ENCODE results near the gene DPP6. TPM values are rescaled to one million over a fixed set of nuclear protein-coding genes. Genes with fewer than 3 reads are reported as not detected.

DPP6 gene
- total and polyA plus RNA-seq, 8 donors, result 1.0 to 11.2 (median 2.6) TPM

DNA sequence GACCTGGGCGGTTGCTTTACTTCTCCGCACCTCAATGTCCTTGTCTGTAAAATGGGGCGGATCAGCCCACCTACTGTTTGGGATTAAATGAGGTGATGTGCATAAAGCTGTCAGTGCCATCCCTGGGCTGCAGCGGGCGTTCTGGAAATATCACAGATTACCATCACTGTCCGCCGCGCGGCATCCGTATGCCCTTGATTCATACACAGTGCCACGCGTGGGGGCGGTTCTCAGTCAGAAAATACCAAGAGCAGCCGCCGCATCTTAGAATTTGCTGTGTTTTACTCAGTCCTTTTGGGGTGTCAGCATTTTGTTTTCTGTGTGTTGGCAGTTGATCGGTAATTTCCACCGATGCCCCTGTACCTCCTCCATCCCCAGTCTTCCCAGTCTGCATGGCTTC is 338.8 kb downstream of the DPP6 start:
- TF ChIP-seq, protein P1, sequence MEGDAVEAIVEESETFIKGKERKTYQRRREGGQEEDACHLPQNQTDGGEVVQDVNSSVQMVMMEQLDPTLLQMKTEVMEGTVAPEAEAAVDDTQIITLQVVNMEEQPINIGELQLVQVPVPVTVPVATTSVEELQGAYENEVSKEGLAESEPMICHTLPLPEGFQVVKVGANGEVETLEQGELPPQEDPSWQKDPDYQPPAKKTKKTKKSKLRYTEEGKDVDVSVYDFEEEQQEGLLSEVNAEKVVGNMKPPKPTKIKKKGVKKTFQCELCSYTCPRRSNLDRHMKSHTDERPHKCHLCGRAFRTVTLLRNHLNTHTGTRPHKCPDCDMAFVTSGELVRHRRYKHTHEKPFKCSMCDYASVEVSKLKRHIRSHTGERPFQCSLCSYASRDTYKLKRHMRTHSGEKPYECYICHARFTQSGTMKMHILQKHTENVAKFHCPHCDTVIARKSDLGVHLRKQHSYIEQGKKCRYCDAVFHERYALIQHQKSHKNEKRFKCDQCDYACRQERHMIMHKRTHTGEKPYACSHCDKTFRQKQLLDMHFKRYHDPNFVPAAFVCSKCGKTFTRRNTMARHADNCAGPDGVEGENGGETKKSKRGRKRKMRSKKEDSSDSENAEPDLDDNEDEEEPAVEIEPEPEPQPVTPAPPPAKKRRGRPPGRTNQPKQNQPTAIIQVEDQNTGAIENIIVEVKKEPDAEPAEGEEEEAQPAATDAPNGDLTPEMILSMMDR (IDR thresholded peaks at IDR 0.05), result no peak
- intact Hi-C loops (cut with DNase I), result no loop called here
- H3K4me3 ChIP-seq, result no peak overlapping the region
- DNase-seq (no peak), ATAC-seq (no peak), FAIRE-seq (no peak)
- WGBS, 2 donors, result 92 to 96% methylated on average over 17 of the region's 17 CpGs
- no peaks in the 10 kb centered on the region for H3K9me3 ChIP-seq
- H3K4me1 ChIP-seq, result no peaks in the 10 kb centered on the region
- H3K36me3 ChIP-seq, result no peaks in the 10 kb centered on the region
- H3K27me3 ChIP-seq, result no peaks in the 10 kb centered on the region
- H3K27ac ChIP-seq, result no peak overlapping the region

DNA sequence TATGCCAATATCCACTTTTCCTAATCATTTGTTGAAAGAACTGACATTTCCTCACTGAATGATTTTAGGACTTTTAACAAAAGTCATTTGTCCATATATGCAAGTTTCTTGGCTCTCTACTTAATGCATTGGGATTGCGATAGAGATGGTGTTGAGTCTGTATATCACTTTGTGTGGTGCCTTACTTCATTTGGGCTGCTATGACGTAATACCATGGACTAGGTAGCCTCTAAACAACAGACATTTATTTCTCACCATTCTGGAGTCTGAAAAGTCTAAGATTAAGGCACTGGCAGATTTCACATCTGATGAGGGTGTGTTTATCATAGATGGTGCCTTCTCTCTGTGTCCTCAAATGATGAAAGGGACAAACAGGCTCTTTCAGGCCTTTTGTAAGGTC is 342.6 kb downstream of the DPP6 start:
- no peak for ATAC-seq
- Histone ChIP-seq H3K9me3 (no peaks in the 10 kb centered on the region), H3K27ac (no peak overlapping the region), H3K36me3 (no peaks in the 10 kb centered on the region), H3K4me3 (no peak overlapping the region), H3K4me1 (no peaks in the 10 kb centered on the region), H3K27me3 (no peaks in the 10 kb centered on the region)
- TF ChIP-seq, protein P1 (IDR thresholded peaks at IDR 0.05), result no peak
- no peak for FAIRE-seq
- WGBS, 2 donors, result 72 to 86% methylated on average over 2 of the region's 2 CpGs
- DNase-seq, result no peak
- intact Hi-C loops (cut with DNase I), result no loop called here

DNA sequence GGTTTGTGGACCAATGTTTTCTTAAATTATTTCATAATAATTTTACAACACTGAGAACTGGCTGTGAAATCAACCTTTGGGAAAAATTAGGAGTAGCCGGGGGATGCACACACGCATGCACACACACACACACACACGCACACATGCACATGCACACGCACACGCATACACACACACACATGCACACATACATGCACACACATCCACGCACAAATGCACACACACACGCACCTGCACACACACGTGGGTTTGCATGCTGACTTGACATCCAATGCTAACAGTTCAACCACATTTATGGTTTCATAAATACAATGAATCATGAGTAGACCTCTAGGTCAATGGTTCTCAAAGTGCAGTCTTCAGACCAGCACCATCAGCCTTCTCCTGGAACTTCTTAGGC is 354.1 kb downstream of the DPP6 start:
- ATAC-seq (no peak), DNase-seq (no peak), FAIRE-seq (no peak)
- no peak overlapping the region for H3K27ac ChIP-seq
- H3K4me3 ChIP-seq, result no peak overlapping the region
- 71 to 80% methylated on average over 8 of the region's 8 CpGs for WGBS, 2 donors
- no peaks in the 10 kb centered on the region for H3K27me3 ChIP-seq
- H3K36me3 ChIP-seq, result no peaks in the 10 kb centered on the region
- H3K9me3 ChIP-seq, result no peaks in the 10 kb centered on the region
- intact Hi-C loops (cut with DNase I), result no loop called here
- no peaks in the 10 kb centered on the region for H3K4me1 ChIP-seq
- TF ChIP-seq, protein P1 (IDR thresholded peaks at IDR 0.05), result no peak

DNA sequence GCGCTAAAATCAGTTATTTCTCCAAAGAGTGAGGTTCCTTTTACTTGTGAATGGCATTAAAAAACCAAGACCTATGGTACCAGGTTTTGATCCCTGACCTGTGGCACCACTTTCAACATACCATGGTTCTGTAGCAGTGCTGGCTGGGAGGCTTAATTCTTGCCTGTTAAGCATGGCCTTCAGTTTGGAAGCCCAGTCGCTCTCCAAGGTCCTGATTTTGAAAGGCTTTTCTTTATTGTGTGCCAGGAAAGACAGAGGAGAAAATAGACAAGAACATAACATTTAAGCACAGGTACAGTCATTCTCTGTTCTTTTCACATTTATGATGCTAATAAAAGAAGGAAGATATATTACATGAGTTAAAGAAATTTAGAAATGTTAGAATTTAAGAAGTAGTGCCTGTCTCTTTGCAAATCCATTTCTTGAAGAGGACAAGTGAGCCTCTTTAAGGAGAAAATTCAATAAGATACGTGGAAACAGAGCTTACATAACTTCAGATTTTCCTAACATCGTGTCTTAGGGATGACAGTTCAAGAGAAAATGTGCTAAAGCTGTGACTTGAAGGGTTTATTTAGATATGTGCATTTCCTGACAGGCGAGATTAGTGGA is 357.6 kb downstream of the DPP6 start:
- FAIRE-seq, result no peak
- 44 to 47% methylated on average over 5 of the region's 5 CpGs for WGBS, 2 donors

DNA sequence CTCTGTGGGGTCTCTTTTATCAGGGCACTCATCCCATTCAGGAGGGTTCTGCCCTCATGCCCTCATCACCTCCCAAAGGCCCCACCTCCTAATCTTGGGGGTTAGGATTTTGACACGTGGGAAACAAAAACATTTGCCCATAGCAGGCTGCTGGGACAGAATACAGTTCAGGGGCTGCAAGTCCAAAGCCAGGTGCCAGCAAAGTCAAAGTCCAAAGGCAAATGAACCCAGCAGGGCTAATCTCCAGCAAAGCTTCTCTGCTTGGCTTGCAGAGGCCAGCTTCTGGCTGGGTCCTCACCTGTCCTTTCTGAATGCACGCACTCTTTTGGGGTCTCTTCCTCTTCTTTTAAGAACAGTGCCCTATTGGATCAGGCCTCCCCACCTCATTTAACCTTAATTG is 359.9 kb downstream of the DPP6 start:
- intact Hi-C loops (cut with DNase I), result no loop called here
- ATAC-seq, result no peak
- FAIRE-seq, result no peak
- H3K4me1 ChIP-seq, result no peaks in the 10 kb centered on the region
- H3K27me3 ChIP-seq, result peaks cover 0 to 3% (median 0%) of the 10 kb centered on the region in 4 donors
- DNase-seq, result no peak
- H3K4me3 ChIP-seq, result no peak overlapping the region
- H3K9me3 ChIP-seq, result no peaks in the 10 kb centered on the region
- H3K36me3 ChIP-seq, result no peaks in the 10 kb centered on the region
- H3K27ac ChIP-seq, result no peak overlapping the region
- TF ChIP-seq, protein P1 (IDR thresholded peaks at IDR 0.05), result no peak
- 56 to 57% methylated on average over 2 of the region's 2 CpGs for WGBS, 2 donors

More for the DNA sequence above, 357.6 kb downstream of the DPP6 start:
- TF ChIP-seq, protein P1 (IDR thresholded peaks at IDR 0.05), result no peak
- intact Hi-C loops (cut with DNase I), result no loop called here
- peaks cover 0 to 3% (median 0%) of the 10 kb centered on the region in 4 donors for H3K27me3 ChIP-seq
- H3K27ac ChIP-seq, result no peak overlapping the region
- no peaks in the 10 kb centered on the region for H3K9me3 ChIP-seq
- DNase-seq (peak in 2 of 6 donors; percentile 15 to 20), ATAC-seq (peak in 2 of 4 donors; percentile 49 to 59)
- H3K4me1 ChIP-seq, result no peaks in the 10 kb centered on the region
- H3K36me3 ChIP-seq, result no peaks in the 10 kb centered on the region
- no peak overlapping the region for H3K4me3 ChIP-seq
